Upper lobe of left lung (tissue), 6 donors: ENCODE results near the gene STON2. TPM values are rescaled to one million over a fixed set of nuclear protein-coding genes. Genes with fewer than 3 reads are reported as not detected.

ENCODE experiments used
- ATAC-seq, 2 donors: fragments of 200-7000 bp; cut with Tn5 transposase; one replicate each; pipeline ENCODE4 v1.9.1; 2022; ENCODE audit warnings: mild to moderate bottlenecking in 2 of 2, moderate library complexity in 2 of 2; ENCODE audit not compliant: low FRiP score in 2 of 2
- DNase-seq, 2 donors: peaks; one replicate each; pipeline ENCODE4 v3.0.0-alpha.2; 2019 to 2020
- H3K27ac ChIP-seq, 4 donors: fragments of 200-600 bp; sonication (generic); one replicate each; pipeline ENCODE4 v1.5.1; 2016 to 2019
- H3K27me3 ChIP-seq, 4 donors: fragments of 200-600 bp; sonication (generic); one replicate each; pipeline ENCODE4 v1.5.1; 2017 to 2019
- H3K36me3 ChIP-seq, 4 donors: fragments of 200-600 bp; sonication (generic); one replicate each; pipeline ENCODE4 v1.5.1; 2016 to 2019
- H3K4me1 ChIP-seq, 4 donors: fragments of 200-600 bp; sonication (generic); one replicate each; pipeline ENCODE4 v1.5.1; 2018 to 2019
- H3K4me3 ChIP-seq, 4 donors: fragments of 200-600 bp; sonication (generic); one replicate each; pipeline ENCODE4 v1.5.1; 2017 to 2019; ENCODE audit warnings: mild to moderate bottlenecking in 2 of 4, moderate library complexity in 1 of 4
- H3K9me3 ChIP-seq, 4 donors: fragments of 200-600 bp; sonication (generic); one replicate each; pipeline ENCODE4 v1.5.1; 2018 to 2019
- CTCF ChIP-seq, 6 experiments: fragments of 450-650 bp in 4 of 6; fragments of 200-600 bp in 2 of 6; sonication (generic) in 2 of 6; IDR thresholded peaks; one replicate each; pipeline ENCODE4 v1.5.1; 2016 to 2019; ENCODE audit warnings: antibody characterized with exemption in 6 of 6
- EP300 ChIP-seq, 4 donors: sonication (generic); formaldehyde crosslinking; IDR thresholded peaks; one replicate each; pipeline ENCODE4 v1.5.1; 2017; ENCODE audit warnings: antibody characterized with exemption in 4 of 4, control low read depth in 2 of 4
- POLR2A ChIP-seq, 4 donors: fragments of 450-650 bp; IDR thresholded peaks; one replicate each; pipeline ENCODE4 v1.5.1; 2016 to 2017; ENCODE audit warnings: antibody characterized with exemption in 4 of 4, mild to moderate bottlenecking in 2 of 4
- POLR2AphosphoS5 ChIP-seq, 2 donors: sonication (generic); formaldehyde crosslinking; IDR thresholded peaks; one replicate each; pipeline ENCODE4 v1.5.1; 2017; ENCODE audit warnings: antibody characterized with exemption in 2 of 2
- whole genome bisulfite sequencing, 2 donors: methylation state at CpG; one replicate each; pipeline ENCODE4 v1.1.5; 2017 to 2018; 5-methylcytosine and 5-hydroxymethylcytosine counted together
- total RNA-seq, 6 donors: library from RNA; depleted of rRNA in 4 of 6; stranded (reverse); fragments of >200 nt in 4 of 6; gene quantifications; one replicate each; pipeline versions ENCODE4 v1.1.0 to v1.2.1, GENCODE V29; 2016 to 2021
- donor health status: DM: no; HTN: no; CAD: no; lungs with moderate emphysema.
- donor health status: DM: no; HTN: yes; CAD: no; lungs with severe emphysema.

Gene STON2
- total RNA-seq, 6 donors from 2014 or later, result 22.3 to 34.8 (median 26.7) TPM

DNA sequence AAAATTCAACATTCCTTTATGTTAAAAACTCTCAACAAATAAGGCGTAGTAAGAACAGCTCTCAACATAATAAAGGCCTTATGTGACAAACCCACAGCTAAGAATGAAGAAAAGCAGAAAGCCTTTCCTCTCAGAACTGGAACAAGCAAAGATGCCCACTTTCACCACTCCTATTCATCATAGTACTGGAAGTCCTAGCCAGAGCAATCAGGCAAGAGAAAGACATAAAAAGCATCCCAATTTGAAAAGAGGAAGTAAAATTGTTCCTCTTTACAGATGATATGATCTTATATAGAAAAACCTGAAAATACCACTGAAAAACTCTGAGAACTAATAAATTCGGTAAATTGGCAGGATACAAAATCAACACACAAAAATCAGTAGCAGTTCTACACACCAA, 52.1 kb downstream of the STON2 start:
- 65 to 75% methylated on average over 2 of the region's 2 CpGs for WGBS, 2 donors
- TF ChIP-seq POLR2AphosphoS5 (IDR thresholded peaks at IDR 0.05) (no peak), CTCF (IDR thresholded peaks at IDR 0.05) (no peak), EP300 (IDR thresholded peaks at IDR 0.05) (no peak), POLR2A (IDR thresholded peaks at IDR 0.05) (no peak)
- H3K4me3 ChIP-seq, result no peak overlapping the region
- H3K27me3 ChIP-seq, result no peaks in the 10 kb centered on the region
- no peak for ATAC-seq
- H3K9me3 ChIP-seq, result no peaks in the 10 kb centered on the region
- H3K36me3 ChIP-seq, result no peaks in the 10 kb centered on the region
- no peaks in the 10 kb centered on the region for H3K4me1 ChIP-seq
- no peak overlapping the region for H3K27ac ChIP-seq
- no peak for DNase-seq

- no peak overlapping the region for H3K27ac ChIP-seq
- H3K4me3 ChIP-seq, result no peak overlapping the region
- no peaks in the 10 kb centered on the region for H3K9me3 ChIP-seq
- no peak for DNase-seq
- TF ChIP-seq POLR2A (IDR thresholded peaks at IDR 0.05) (no peak), CTCF (IDR thresholded peaks at IDR 0.05) (no peak), POLR2AphosphoS5 (IDR thresholded peaks at IDR 0.05) (no peak), EP300 (IDR thresholded peaks at IDR 0.05) (no peak)
- no peaks in the 10 kb centered on the region for H3K36me3 ChIP-seq
- 85 to 95% methylated on average over 2 of the region's 2 CpGs for WGBS, 2 donors
- ATAC-seq, result no peak
- no peaks in the 10 kb centered on the region for H3K27me3 ChIP-seq
- H3K4me1 ChIP-seq, result no peaks in the 10 kb centered on the region
Measured at GRCh38 chr14:81345781-81346180, 54.3 kb downstream of the STON2 start.

- Histone ChIP-seq H3K27ac (no peak overlapping the region), H3K27me3 (no peaks in the 10 kb centered on the region), H3K4me1 (no peaks in the 10 kb centered on the region), H3K36me3 (no peaks in the 10 kb centered on the region), H3K4me3 (no peak overlapping the region), H3K9me3 (no peaks in the 10 kb centered on the region)
- TF ChIP-seq CTCF (IDR thresholded peaks at IDR 0.05) (no peak), EP300 (IDR thresholded peaks at IDR 0.05) (no peak), POLR2A (IDR thresholded peaks at IDR 0.05) (no peak), POLR2AphosphoS5 (IDR thresholded peaks at IDR 0.05) (no peak)
- WGBS, 2 donors, result 62 to 81% methylated on average over 3 of the region's 3 CpGs
- ATAC-seq, result no peak
- no peak for DNase-seq
Measured at GRCh38 chr14:81344481-81345160, 55.5 kb downstream of the STON2 start.

DNA sequence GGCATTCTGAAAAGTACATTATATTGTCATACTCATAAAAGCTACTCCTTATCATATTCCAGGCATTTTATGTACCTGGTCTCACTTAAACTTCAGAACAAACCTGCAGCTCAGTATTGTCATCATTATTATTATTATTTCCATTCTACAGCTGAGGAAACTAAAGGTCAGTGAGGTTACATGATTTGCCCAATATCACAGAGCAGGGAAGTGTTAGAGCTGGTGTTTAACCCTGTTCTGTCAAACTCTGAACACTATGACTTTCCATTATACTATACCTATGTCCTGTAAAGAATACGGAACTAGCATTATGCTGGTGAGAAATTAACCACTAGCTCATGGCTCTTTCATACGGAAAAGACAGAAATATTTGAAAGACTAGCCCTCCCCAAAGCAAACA, 56.4 kb downstream of the STON2 start:
- DNase-seq, result no peak
- Histone ChIP-seq H3K27me3 (no peaks in the 10 kb centered on the region), H3K4me3 (no peak overlapping the region), H3K4me1 (no peaks in the 10 kb centered on the region), H3K27ac (no peak overlapping the region), H3K36me3 (no peaks in the 10 kb centered on the region), H3K9me3 (no peaks in the 10 kb centered on the region)
- TF ChIP-seq CTCF (IDR thresholded peaks at IDR 0.05) (no peak), EP300 (IDR thresholded peaks at IDR 0.05) (no peak), POLR2A (IDR thresholded peaks at IDR 0.05) (no peak), POLR2AphosphoS5 (IDR thresholded peaks at IDR 0.05) (no peak)
- ATAC-seq, result no peak
- 84 to 89% methylated on average over 2 of the region's 2 CpGs for WGBS, 2 donors
